ENCODE data around the gene ATR. TPM values are rescaled to one million over a fixed set of nuclear protein-coding genes. Genes with fewer than 3 reads are reported as not detected.

ATR gene
- total RNA-seq, 2 donors from 2014 or later = 35.6 to 36.1 TPM

DNA sequence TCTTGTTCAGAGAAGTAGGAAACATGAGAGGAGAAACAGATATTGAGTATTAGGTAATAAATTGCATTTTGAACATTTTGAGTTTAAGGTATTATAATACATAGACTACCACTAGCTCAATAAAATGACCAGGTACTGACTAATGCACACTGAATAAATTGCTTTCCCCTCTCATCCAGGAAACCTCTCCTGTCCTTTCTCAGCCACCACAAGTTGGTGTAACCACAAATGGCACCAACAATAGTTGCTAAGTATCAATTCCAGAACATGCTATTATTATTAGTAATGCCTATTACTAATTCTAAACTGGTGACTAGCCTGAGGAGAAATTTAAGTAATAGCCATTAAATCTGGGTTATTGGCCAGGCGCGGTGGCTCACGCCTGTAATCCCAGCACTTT is 83.4 kb downstream of the ATR start:
- intact Hi-C loops (cut with DNase I) = no loop called here
- Histone ChIP-seq H3K27me3 (replicated peaks; ENCODE audit: insufficient read depth) (no peaks in the 10 kb centered on the region), H3K4me1 (replicated peaks) (no peaks in the 10 kb centered on the region), H3K36me3 (no peaks in the 10 kb centered on the region), H3K4me3 (no peak overlapping the region), H3K27ac (no peak overlapping the region), H3K9me3 (no peaks in the 10 kb centered on the region)
- no peak for DNase-seq (ENCODE audit: low spot score)
- TF ChIP-seq POLR2AphosphoS5 (IDR thresholded peaks at IDR 0.05) (no peak), CTCF (IDR thresholded peaks at IDR 0.05) (no peak), POLR2A (IDR thresholded peaks at IDR 0.05) (no peak)
- WGBS = 94% methylated on average over 3 of the region's 3 CpGs

DNA sequence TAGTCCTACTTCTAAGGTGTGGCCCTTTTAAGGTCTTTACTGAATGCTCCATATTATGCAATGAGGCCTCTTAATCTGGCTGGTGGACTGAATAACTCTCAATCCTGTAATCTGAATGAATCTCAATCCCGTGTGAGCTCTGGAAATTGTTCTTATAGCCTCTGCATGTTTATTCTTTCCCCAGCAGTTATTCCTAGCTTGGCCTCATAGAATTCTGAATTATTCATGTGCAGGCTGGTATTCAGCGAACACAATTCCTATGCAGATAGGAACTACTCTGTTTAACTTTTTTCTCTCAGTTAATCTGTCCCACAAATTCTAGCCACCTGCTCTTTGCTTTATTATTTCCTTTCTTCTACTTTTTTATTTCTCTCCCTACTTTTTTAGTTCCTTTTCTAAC is 86.3 kb downstream of the ATR start:
- no peaks in the 10 kb centered on the region for H3K9me3 ChIP-seq
- WGBS = 92% methylated on average over 2 of the region's 2 CpGs
- no peaks in the 10 kb centered on the region for H3K27me3 ChIP-seq (replicated peaks; ENCODE audit: insufficient read depth)
- intact Hi-C loops (cut with DNase I) = no loop called here
- TF ChIP-seq CTCF (IDR thresholded peaks at IDR 0.05) (no peak), POLR2A (IDR thresholded peaks at IDR 0.05) (no peak), POLR2AphosphoS5 (IDR thresholded peaks at IDR 0.05) (no peak)
- H3K4me1 ChIP-seq (replicated peaks) = no peaks in the 10 kb centered on the region
- no peak overlapping the region for H3K4me3 ChIP-seq
- H3K36me3 ChIP-seq = no peaks in the 10 kb centered on the region
- DNase-seq (ENCODE audit: low spot score) = no peak
- H3K27ac ChIP-seq = no peak overlapping the region

DNA sequence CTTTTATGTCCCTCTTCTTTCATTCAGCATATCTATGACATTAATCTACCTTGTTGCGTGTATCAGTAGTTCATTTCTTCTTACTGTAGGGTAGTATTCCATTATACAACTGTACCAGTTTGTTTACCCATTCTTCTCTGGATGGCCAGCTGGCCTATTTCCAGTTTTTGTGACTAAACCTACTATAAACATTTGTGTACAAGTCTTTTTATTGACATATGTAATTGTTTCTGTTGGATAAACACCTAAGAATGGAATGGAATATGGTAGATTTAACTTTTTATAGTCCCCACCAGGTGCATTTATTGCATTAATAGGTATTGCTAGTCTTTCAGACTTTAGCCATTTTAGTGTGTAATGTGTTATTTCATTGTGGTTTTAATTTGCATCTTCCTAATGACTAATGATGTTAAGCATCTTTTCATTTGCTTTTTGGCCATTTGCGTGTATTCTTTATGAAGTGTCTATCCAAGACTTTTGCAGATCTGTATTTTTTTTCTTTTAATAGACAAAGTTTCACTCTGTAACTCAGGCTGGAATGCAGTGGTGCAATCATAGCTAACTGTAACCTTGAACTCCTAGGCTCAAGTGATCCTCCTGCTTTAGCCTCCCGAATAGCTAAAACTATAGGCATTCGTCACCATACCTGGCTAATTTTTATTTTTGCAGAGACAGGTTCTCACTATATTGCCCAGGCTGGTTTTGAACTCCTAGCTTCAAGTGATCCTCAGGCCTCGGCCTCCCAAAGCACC is 88.8 kb downstream of the ATR start:
- no peaks in the 10 kb centered on the region for H3K9me3 ChIP-seq
- intact Hi-C loops (cut with DNase I) = no loop called here
- no peaks in the 10 kb centered on the region for H3K36me3 ChIP-seq
- H3K4me3 ChIP-seq = no peak overlapping the region
- 88% methylated on average over 5 of the region's 5 CpGs for WGBS
- DNase-seq (ENCODE audit: low spot score) = peak; percentile 67
- H3K4me1 ChIP-seq (replicated peaks) = no peaks in the 10 kb centered on the region
- no peak overlapping the region for H3K27ac ChIP-seq
- no peak for TF ChIP-seq POLR2A (IDR thresholded peaks at IDR 0.05)
- TF ChIP-seq POLR2AphosphoS5 (IDR thresholded peaks at IDR 0.05) = peak; percentile 68
- no peaks in the 10 kb centered on the region for H3K27me3 ChIP-seq (replicated peaks; ENCODE audit: insufficient read depth)

DNA sequence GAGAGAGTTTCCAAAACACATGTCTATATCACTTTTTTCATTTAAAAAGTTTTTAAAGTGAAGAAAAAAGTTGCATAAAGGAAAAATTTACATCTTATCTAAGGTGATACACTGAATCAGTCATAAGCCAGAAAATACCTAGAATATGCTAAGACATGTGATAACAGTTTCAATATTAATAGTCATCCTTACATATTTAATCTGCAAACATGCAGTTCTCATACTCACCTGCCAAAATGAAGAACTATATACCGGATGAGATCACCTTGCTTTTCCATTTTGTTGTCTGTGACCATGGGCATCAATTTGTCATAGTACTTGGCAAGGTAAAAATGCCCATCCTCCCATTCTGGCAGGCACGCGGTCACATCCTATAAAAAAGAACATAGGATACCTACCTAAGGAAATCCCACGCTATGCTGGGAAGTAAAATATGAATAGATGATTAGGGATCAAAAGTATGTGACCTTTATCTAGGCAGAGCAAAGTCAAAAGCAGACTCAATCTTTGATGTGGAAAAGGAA is 93.6 kb downstream of the ATR start:
- H3K9me3 ChIP-seq = no peaks in the 10 kb centered on the region
- no peak for DNase-seq (ENCODE audit: low spot score)
- no peaks in the 10 kb centered on the region for H3K4me1 ChIP-seq (replicated peaks)
- intact Hi-C loops (cut with DNase I) = no loop called here
- WGBS = 84% methylated on average over 4 of the region's 4 CpGs
- H3K4me3 ChIP-seq = no peak overlapping the region
- H3K36me3 ChIP-seq = no peaks in the 10 kb centered on the region
- no peak overlapping the region for H3K27ac ChIP-seq
- no peaks in the 10 kb centered on the region for H3K27me3 ChIP-seq (replicated peaks; ENCODE audit: insufficient read depth)
- TF ChIP-seq POLR2A (IDR thresholded peaks at IDR 0.05) (no peak), CTCF (IDR thresholded peaks at IDR 0.05) (no peak), POLR2AphosphoS5 (IDR thresholded peaks at IDR 0.05) (peak; percentile 25)

- intact Hi-C loops (cut with DNase I) = no loop called here
- 100% methylated on average over 2 of the region's 2 CpGs for WGBS
- Histone ChIP-seq H3K4me1 (replicated peaks) (no peaks in the 10 kb centered on the region), H3K27me3 (replicated peaks; ENCODE audit: insufficient read depth) (no peaks in the 10 kb centered on the region), H3K9me3 (no peaks in the 10 kb centered on the region), H3K4me3 (no peak overlapping the region), H3K27ac (no peak overlapping the region), H3K36me3 (no peaks in the 10 kb centered on the region)
- no peak for TF ChIP-seq CTCF (IDR thresholded peaks at IDR 0.05)
- TF ChIP-seq POLR2AphosphoS5 (IDR thresholded peaks at IDR 0.05) = no peak
- TF ChIP-seq POLR2A (IDR thresholded peaks at IDR 0.05) = no peak
- no peak for DNase-seq (ENCODE audit: low spot score)
Observed at GRCh38 chr3:142481196-142481595, 97.3 kb downstream of the ATR start.

All from prostate gland (tissue), 2 donors.